ENCODE results near the gene RMI2.

The RMI2 gene

DNA sequence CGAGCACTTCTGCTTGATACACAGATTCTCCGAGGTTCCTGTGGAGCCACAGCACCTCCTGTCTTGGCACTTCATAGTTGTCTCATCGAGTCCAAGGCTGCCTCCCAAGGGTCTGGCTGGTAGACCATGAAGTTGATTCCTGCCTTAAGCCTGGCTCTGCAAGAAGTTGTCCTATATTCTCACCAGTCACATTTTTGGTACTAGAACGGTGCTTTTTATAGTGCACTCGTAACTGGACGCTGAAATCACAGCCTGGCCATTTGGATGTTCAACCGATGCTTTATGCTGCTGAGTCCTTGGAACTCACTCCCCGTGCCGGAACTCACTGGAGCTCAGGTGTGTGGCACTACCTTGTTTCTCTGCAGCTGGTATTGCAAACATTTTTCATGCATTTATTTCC, 35.6 kb downstream of the RMI2 start:
- no peak for DNase-seq
- intact Hi-C loops (cut with DNase I; ENCODE audit: low total_unique reads), result no loop called here
- TF ChIP-seq, protein P1, sequence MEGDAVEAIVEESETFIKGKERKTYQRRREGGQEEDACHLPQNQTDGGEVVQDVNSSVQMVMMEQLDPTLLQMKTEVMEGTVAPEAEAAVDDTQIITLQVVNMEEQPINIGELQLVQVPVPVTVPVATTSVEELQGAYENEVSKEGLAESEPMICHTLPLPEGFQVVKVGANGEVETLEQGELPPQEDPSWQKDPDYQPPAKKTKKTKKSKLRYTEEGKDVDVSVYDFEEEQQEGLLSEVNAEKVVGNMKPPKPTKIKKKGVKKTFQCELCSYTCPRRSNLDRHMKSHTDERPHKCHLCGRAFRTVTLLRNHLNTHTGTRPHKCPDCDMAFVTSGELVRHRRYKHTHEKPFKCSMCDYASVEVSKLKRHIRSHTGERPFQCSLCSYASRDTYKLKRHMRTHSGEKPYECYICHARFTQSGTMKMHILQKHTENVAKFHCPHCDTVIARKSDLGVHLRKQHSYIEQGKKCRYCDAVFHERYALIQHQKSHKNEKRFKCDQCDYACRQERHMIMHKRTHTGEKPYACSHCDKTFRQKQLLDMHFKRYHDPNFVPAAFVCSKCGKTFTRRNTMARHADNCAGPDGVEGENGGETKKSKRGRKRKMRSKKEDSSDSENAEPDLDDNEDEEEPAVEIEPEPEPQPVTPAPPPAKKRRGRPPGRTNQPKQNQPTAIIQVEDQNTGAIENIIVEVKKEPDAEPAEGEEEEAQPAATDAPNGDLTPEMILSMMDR (IDR thresholded peaks at IDR 0.05), result no peak
- no peaks in the 10 kb centered on the region for H3K36me3 ChIP-seq
- H3K4me1 ChIP-seq, result no peaks in the 10 kb centered on the region
- H3K9me3 ChIP-seq, result no peaks in the 10 kb centered on the region
- H3K27ac ChIP-seq, result no peak overlapping the region
- H3K4me3 ChIP-seq, result no peak overlapping the region
- no peaks in the 10 kb centered on the region for H3K27me3 ChIP-seq

DNA sequence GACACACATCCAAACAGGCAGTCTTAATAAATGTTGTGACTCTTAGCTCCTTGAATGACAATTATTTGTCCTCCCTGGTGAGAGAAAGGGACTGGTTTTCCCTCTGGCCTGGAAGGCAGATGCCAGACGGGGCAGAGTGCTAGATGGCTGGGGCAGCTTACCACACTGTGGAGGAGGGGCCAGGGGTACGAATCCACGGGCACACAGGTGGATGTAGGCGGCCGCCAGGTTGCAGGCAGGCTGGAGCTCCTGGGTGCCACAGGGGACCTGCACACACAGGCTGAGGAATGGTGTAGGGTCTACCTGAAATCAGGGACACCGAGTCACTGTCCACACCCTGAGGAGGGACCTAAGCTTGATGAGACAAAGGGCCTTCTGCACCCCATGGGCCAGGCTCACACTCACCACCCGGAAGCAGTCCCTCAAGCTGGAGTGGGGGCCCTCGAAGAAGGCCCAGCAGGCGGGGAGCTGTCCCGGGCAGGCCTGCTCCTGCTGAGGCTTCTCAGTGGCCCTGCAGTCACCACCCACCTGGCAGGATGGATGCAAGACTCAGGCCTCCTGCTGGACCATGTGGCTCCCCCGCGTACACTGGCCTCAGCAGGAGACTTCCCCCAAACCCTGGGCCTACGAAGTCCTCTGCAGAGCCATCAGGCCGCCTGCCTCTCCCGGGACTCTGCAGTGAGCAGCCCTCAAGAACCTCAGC, 38.4 kb downstream of the RMI2 start:
- intact Hi-C loops (cut with DNase I; ENCODE audit: low total_unique reads), result no loop called here
- Histone ChIP-seq H3K36me3 (no peaks in the 10 kb centered on the region), H3K4me1 (peaks cover 0 to 9% (median 4%) of the 10 kb centered on the region in 4 donors), H3K27me3 (no peaks in the 10 kb centered on the region), H3K4me3 (no peak overlapping the region), H3K9me3 (no peaks in the 10 kb centered on the region), H3K27ac (no peak overlapping the region)
- no peak for DNase-seq
- TF ChIP-seq, protein P1 (IDR thresholded peaks at IDR 0.05), result no peak

DNA sequence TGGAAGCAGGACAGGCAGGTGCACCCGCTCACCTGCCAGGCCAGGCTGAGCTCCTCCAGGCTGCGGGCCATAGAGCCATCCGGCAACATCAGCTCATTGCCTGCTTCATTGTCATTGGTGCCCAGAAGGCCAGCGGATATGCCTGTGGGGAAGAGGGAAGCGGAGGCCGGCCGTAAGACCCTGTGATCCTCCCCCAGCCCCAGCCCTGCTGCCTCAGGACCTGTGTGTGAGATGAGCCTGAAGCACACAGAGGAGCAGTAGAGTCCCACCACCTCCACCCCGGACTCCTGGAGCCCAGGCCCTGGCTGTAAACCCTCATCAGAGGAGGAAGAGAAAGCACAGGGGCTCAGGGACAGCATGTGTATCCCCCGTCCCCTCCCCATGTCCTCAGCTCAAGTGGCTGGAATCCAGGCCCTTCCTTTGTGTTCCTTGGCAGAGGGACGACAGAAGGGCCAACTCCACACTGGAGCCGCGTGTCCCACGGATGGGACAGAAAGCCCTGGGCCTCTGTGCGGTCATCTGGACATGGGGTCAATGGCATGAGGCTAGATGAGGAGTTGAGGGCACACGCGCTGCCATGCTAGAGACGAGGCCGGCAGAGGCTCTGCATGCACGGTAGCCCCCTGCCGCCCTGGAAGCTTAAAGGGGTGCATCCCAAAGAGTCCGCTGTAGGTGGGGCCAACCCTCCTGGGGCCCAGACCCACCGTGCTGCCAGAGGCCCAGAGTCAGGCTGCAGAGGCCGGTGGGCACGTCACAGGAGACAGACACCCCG, 39.1 kb downstream of the RMI2 start:
- DNase-seq, result no peak
- TF ChIP-seq, protein P1 (IDR thresholded peaks at IDR 0.05), result no peak
- Histone ChIP-seq H3K36me3 (no peaks in the 10 kb centered on the region), H3K4me3 (no peak overlapping the region), H3K27ac (no peak overlapping the region), H3K4me1 (peaks cover 0 to 9% (median 4%) of the 10 kb centered on the region in 4 donors), H3K9me3 (no peaks in the 10 kb centered on the region), H3K27me3 (no peaks in the 10 kb centered on the region)
- intact Hi-C loops (cut with DNase I; ENCODE audit: low total_unique reads), result no loop called here

DNA sequence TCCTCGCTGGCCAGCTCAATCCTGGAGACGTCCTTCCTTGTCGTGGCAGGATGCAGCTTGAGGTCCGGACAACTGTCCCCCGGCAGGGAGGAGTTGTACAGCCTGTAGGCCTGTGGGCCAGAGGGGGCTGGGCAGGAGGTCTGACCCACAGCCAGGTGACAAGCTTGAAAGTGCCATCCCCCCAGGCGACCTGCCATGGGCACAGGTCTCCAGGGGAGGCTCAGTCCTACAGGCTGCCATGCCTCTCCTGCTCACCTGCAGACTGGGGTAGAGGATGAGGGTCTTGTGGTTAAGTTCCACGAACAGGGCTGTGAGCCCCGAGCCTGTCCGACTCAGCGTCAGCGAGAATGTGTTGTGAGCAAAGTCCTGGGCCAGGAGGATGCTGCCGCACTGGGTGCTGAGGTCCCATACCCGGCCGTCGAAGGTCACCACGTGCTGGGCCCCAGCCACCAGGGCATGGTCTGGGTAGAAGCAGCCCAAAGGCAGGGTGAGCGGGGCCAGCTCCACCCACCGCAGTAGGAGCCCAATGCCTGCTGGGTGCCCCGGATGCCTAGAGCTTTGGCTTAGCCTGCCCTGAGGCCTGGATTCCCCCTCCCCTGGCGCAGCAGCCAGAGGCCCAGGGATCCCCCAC, 39.8 kb downstream of the RMI2 start:
- Histone ChIP-seq H3K36me3 (no peaks in the 10 kb centered on the region), H3K27ac (no peak overlapping the region), H3K27me3 (no peaks in the 10 kb centered on the region), H3K9me3 (no peaks in the 10 kb centered on the region), H3K4me1 (peaks cover 0 to 9% (median 4%) of the 10 kb centered on the region in 4 donors), H3K4me3 (no peak overlapping the region)
- intact Hi-C loops (cut with DNase I; ENCODE audit: low total_unique reads), result no loop called here
- TF ChIP-seq, protein P1 (IDR thresholded peaks at IDR 0.05), result no peak
- DNase-seq, result peak in 1 of 2 donors; percentile 60

DNA sequence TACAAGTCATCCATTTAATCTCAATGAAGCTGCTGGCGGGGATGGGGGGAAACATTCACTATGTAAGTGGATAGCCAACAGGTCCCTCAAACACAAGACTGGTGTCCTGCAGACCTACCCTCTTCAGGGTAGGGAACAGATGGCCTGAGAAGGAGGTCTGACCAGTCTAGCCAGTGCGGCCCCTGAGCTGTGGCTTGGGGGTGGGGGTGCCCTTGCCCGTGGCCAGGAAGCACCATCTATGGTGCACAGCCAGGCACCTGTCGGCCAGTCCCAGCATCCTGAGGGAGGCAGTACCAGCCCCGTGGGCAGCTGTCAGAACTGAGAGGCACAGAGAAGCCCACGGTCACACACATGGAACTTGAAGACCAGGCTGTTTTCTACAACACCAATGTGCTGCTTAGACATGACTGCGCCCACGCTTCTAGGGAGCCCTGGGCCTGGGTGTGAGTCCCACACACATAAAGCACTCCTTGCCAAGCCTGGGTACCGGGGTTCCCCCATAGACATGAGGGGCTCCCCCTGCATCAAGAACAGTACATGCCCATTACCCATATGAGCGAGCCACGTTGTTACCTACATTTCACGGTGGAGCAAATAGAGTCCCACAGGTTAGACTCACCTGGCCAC, 40.9 kb downstream of the RMI2 start:
- H3K4me3 ChIP-seq, result no peak overlapping the region
- H3K27ac ChIP-seq, result no peak overlapping the region
- no peaks in the 10 kb centered on the region for H3K36me3 ChIP-seq
- no peaks in the 10 kb centered on the region for H3K9me3 ChIP-seq
- H3K4me1 ChIP-seq, result peaks cover 0 to 9% (median 4%) of the 10 kb centered on the region in 4 donors
- no peaks in the 10 kb centered on the region for H3K27me3 ChIP-seq
- TF ChIP-seq, protein P1 (IDR thresholded peaks at IDR 0.05), result no peak
- intact Hi-C loops (cut with DNase I; ENCODE audit: low total_unique reads), result no loop called here
- DNase-seq, result peak in 1 of 2 donors; percentile 53

All from tibial artery (tissue), 4 donors.